ENCODE results near the gene ADAM12.

DNA sequence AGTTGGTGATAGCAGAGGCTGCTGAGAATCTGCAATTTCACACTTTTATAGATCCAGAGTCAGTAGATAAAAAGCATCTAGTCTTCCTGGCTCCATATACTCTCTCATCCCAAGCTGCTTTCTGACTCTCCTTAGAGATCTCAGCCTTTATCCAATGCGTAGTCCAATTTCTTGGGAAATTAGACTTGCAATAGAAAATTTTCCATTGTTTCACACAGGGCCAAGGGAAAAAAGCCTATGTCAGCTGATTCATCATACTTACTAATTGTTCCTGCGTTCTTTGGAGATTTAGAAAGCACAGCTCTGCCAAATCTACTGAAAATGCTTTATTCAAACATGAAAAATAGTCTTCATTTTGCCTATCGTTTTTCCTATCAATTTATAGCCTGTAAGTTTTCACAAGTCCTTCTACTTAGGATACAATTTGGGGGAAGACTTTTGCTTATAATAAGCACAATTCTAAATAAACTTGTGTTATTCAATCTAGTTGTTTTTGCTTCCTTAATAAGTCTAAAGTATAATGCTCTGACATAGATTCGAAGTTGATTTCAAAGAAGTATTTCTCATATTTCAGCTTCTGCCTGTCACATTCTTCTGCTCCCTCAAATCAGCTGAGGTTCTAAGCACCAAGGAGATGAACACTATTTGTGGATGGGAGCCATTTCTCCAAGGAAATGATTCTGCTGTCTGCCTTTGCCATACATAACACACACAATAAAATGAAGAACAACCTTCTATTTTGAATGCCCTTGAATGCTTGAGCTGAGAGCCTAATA is 165.4 kb downstream of the ADAM12 start:
- TF ChIP-seq, protein P1, sequence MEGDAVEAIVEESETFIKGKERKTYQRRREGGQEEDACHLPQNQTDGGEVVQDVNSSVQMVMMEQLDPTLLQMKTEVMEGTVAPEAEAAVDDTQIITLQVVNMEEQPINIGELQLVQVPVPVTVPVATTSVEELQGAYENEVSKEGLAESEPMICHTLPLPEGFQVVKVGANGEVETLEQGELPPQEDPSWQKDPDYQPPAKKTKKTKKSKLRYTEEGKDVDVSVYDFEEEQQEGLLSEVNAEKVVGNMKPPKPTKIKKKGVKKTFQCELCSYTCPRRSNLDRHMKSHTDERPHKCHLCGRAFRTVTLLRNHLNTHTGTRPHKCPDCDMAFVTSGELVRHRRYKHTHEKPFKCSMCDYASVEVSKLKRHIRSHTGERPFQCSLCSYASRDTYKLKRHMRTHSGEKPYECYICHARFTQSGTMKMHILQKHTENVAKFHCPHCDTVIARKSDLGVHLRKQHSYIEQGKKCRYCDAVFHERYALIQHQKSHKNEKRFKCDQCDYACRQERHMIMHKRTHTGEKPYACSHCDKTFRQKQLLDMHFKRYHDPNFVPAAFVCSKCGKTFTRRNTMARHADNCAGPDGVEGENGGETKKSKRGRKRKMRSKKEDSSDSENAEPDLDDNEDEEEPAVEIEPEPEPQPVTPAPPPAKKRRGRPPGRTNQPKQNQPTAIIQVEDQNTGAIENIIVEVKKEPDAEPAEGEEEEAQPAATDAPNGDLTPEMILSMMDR (IDR thresholded peaks at IDR 0.05 in 2 of 3, conservative IDR thresholded peaks at IDR 0.05 in 1 of 3; ENCODE audit: control insufficient read depth in 2 of 3, extremely low read depth in 1 of 3, insufficient read depth in 1 of 3, low read depth in 3 of 3, low read length in 3 of 3) = no peak
- TF ChIP-seq, protein P2, sequence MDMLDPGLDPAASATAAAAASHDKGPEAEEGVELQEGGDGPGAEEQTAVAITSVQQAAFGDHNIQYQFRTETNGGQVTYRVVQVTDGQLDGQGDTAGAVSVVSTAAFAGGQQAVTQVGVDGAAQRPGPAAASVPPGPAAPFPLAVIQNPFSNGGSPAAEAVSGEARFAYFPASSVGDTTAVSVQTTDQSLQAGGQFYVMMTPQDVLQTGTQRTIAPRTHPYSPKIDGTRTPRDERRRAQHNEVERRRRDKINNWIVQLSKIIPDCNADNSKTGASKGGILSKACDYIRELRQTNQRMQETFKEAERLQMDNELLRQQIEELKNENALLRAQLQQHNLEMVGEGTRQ (IDR thresholded peaks at IDR 0.05; ENCODE audit: borderline replicate concordance, low read depth, low read length) = no peak
- TF ChIP-seq ATF7 (IDR thresholded peaks at IDR 0.05; ENCODE audit: low read depth) = no peak

Measured in GM12878 (cell line).